HepG2 (cell line): ENCODE measurements around the gene PHKB. TPM values are rescaled to one million over a fixed set of nuclear protein-coding genes. Genes with fewer than 3 reads are reported as not detected.

Experiments
- CENPX ChIP-seq: sonication (generic); formaldehyde crosslinking; IDR thresholded peaks from 2 replicates; pipeline ENCODE4 v1.9.0; 2021; ENCODE audit warnings: mild to moderate bottlenecking, missing genetic modification reagents, moderate library complexity
- DNMT1 ChIP-seq: sonication (generic); formaldehyde crosslinking; IDR thresholded peaks from 2 replicates; pipeline ENCODE4 v1.5.1; 2020; ENCODE audit warnings: mild to moderate bottlenecking, missing genetic modification reagents
- HNF4G ChIP-seq, 2 experiments: sonication (generic) in 1 of 2; formaldehyde crosslinking in 1 of 2; IDR thresholded peaks; 2 replicates each; pipeline versions ENCODE4 v1.4.0 to v1.6.1; 2011 to 2020; ENCODE audit warnings: borderline replicate concordance in 2 of 2, low read depth in 2 of 2, mild to moderate bottlenecking in 2 of 2, low read length in 1 of 2, missing genetic modification reagents in 1 of 2, moderate library complexity in 1 of 2
- KLF13 ChIP-seq: sonication (generic); formaldehyde crosslinking; IDR thresholded peaks from 2 replicates; pipeline ENCODE4 v1.4.0; 2020; ENCODE audit warnings: mild to moderate bottlenecking, missing genetic modification reagents
- NCOA1 ChIP-seq: sonication (generic); formaldehyde crosslinking; IDR thresholded peaks from 2 replicates; pipeline ENCODE4 v1.9.0; 2021; ENCODE audit warnings: missing genetic modification reagents
- NFE2L1 ChIP-seq: sonication (generic); formaldehyde crosslinking; IDR thresholded peaks from 2 replicates; pipeline ENCODE4 v1.4.0; 2020; ENCODE audit warnings: missing genetic modification reagents, mild to moderate bottlenecking, borderline replicate concordance
- PHB2 ChIP-seq: fragments of 450-650 bp; IDR thresholded peaks from 2 replicates; pipeline ENCODE4 v1.6.1; 2018; ENCODE audit not compliant: partially characterized antibody
- RXRA ChIP-seq: sonication (generic); formaldehyde crosslinking; IDR thresholded peaks from 2 replicates; pipeline ENCODE4 v1.5.1; 2020; ENCODE audit warnings: missing genetic modification reagents
- SALL1 ChIP-seq: sonication (generic); formaldehyde crosslinking; IDR thresholded peaks from 2 replicates; pipeline ENCODE4 v1.8.0; 2022; ENCODE audit warnings: mild to moderate bottlenecking, missing genetic modification reagents
- SIN3A ChIP-seq: IDR thresholded peaks from 2 replicates; pipeline ENCODE4 v1.6.1; 2011; ENCODE audit warnings: low read depth, mild to moderate bottlenecking, control low read depth, low read length, borderline replicate concordance
- SIX1 ChIP-seq: sonication (generic); formaldehyde crosslinking; IDR thresholded peaks from 2 replicates; pipeline ENCODE4 v1.4.0; 2020; ENCODE audit warnings: missing genetic modification reagents, borderline replicate concordance
- SIX4 ChIP-seq: sonication (generic); formaldehyde crosslinking; IDR thresholded peaks from 2 replicates; pipeline ENCODE4 v1.4.0; 2020; ENCODE audit warnings: missing genetic modification reagents
- TRIM24 ChIP-seq: sonication (generic); formaldehyde crosslinking; IDR thresholded peaks from 2 replicates; pipeline ENCODE4 v1.8.0; 2022; ENCODE audit warnings: mild to moderate bottlenecking, missing genetic modification reagents
- ZFP36L2 ChIP-seq: sonication (generic); formaldehyde crosslinking; IDR thresholded peaks from 2 replicates; pipeline ENCODE4 v1.4.0; 2020; ENCODE audit warnings: missing genetic modification reagents
- ZFY ChIP-seq: sonication (generic); formaldehyde crosslinking; IDR thresholded peaks from 2 replicates; pipeline ENCODE4 v1.4.0; 2020; ENCODE audit warnings: missing genetic modification reagents
- ZMYM4 ChIP-seq: sonication (generic); formaldehyde crosslinking; IDR thresholded peaks from 2 replicates; pipeline ENCODE4 v1.8.1; 2023; ENCODE audit warnings: mild to moderate bottlenecking, missing genetic modification reagents
- ZNF614 ChIP-seq: IDR thresholded peaks from 2 replicates; pipeline ENCODE4 v1.6.1; 2018; ENCODE audit warnings: missing biosample characterization, missing genetic modification reagents, inconsistent platforms, borderline replicate concordance
- ZNF768 ChIP-seq: sonication (generic); formaldehyde crosslinking; IDR thresholded peaks from 2 replicates; pipeline ENCODE4 v1.4.0; 2020; ENCODE audit warnings: missing genetic modification reagents
- polyA plus RNA-seq, 8 experiments: library from polyadenylated mRNA; depleted of rRNA in 3 of 8; stranded (reverse) in 7 of 8; unstranded in 1 of 8; fragments of >200 nt; fragmentation: Illumina TruSeq in 4 of 8; extraction: Trizol in 4 of 8; gene quantifications; 2 replicates each; pipeline versions ENCODE4 v1.2.1 to v1.2.3, GENCODE V29; 2011 to 2016; ENCODE audit warnings: low read depth in 4 of 8, missing spikeins in 1 of 8, mixed read lengths in 1 of 8; ENCODE audit not compliant: insufficient read depth in 1 of 8
- total RNA-seq, 5 experiments: library from RNA; depleted of rRNA; stranded (reverse); fragments of >200 nt; fragmentation: Illumina TruSeq; extraction: Trizol; gene quantifications; 2 replicates each; pipeline ENCODE4 v1.2.3, GENCODE V29; 2016; ENCODE audit warnings: low read depth in 1 of 5
- TF ChIP-seq, protein P1 (sequence below): sonication (generic); formaldehyde crosslinking; IDR thresholded peaks from 2 replicates; pipeline ENCODE4 v1.4.0; 2020; ENCODE audit warnings: missing genetic modification reagents, borderline replicate concordance
- TF ChIP-seq, protein P2 (sequence below): sonication (generic); formaldehyde crosslinking; IDR thresholded peaks from 2 replicates; pipeline ENCODE4 v1.4.0; 2020; ENCODE audit warnings: missing genetic modification reagents

Gene PHKB
- total and polyA plus RNA-seq, 2 of the 13 experiments (the other 11 are each of a cell fraction or from before 2014, with no cell fraction given) = 66.0 to 80.8 TPM

DNA sequence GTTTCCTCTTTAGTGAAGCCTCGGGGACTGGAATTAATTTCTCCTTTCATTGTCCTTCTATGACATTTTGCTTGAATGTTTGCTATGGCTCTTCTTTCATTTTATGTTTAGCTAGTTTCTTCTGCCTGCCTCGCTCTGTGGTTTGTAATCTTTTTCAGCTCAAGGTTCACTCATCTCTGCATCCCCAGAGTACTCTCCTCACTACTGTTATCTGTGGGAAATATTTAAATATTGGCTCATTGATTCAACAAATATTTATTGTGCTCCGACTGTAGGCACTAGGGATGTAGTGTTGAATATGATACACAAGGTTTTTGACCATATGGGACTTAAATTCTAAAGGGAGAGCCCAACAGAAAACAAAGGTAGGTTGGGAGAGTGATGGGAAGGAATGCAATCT is 195.9 kb downstream of the PHKB start (continued):
- TF ChIP-seq SIX1 (CRISPR knock-in tag) = peak; percentile 94
- TF ChIP-seq, protein P1, sequence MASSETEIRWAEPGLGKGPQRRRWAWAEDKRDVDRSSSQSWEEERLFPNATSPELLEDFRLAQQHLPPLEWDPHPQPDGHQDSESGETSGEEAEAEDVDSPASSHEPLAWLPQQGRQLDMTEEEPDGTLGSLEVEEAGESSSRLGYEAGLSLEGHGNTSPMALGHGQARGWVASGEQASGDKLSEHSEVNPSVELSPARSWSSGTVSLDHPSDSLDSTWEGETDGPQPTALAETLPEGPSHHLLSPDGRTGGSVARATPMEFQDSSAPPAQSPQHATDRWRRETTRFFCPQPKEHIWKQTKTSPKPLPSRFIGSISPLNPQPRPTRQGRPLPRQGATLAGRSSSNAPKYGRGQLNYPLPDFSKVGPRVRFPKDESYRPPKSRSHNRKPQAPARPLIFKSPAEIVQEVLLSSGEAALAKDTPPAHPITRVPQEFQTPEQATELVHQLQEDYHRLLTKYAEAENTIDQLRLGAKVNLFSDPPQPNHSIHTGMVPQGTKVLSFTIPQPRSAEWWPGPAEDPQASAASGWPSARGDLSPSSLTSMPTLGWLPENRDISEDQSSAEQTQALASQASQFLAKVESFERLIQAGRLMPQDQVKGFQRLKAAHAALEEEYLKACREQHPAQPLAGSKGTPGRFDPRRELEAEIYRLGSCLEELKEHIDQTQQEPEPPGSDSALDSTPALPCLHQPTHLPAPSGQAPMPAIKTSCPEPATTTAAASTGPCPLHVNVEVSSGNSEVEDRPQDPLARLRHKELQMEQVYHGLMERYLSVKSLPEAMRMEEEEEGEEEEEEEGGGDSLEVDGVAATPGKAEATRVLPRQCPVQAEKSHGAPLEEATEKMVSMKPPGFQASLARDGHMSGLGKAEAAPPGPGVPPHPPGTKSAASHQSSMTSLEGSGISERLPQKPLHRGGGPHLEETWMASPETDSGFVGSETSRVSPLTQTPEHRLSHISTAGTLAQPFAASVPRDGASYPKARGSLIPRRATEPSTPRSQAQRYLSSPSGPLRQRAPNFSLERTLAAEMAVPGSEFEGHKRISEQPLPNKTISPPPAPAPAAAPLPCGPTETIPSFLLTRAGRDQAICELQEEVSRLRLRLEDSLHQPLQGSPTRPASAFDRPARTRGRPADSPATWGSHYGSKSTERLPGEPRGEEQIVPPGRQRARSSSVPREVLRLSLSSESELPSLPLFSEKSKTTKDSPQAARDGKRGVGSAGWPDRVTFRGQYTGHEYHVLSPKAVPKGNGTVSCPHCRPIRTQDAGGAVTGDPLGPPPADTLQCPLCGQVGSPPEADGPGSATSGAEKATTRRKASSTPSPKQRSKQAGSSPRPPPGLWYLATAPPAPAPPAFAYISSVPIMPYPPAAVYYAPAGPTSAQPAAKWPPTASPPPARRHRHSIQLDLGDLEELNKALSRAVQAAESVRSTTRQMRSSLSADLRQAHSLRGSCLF (CRISPR knock-in tag) = no peak
- TF ChIP-seq ZFY (CRISPR knock-in tag) = no peak
- TF ChIP-seq SALL1 (CRISPR knock-in tag) = peak; percentile 63; the same call in 1 of the 2 replicates
- TF ChIP-seq ZNF768 (CRISPR knock-in tag) = no peak
- TF ChIP-seq, protein P2, sequence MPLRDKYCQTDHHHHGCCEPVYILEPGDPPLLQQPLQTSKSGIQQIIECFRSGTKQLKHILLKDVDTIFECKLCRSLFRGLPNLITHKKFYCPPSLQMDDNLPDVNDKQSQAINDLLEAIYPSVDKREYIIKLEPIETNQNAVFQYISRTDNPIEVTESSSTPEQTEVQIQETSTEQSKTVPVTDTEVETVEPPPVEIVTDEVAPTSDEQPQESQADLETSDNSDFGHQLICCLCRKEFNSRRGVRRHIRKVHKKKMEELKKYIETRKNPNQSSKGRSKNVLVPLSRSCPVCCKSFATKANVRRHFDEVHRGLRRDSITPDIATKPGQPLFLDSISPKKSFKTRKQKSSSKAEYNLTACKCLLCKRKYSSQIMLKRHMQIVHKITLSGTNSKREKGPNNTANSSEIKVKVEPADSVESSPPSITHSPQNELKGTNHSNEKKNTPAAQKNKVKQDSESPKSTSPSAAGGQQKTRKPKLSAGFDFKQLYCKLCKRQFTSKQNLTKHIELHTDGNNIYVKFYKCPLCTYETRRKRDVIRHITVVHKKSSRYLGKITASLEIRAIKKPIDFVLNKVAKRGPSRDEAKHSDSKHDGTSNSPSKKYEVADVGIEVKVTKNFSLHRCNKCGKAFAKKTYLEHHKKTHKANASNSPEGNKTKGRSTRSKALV = peak; percentile 25; the same call in 1 of the 2 replicates
- TF ChIP-seq CENPX (CRISPR knock-in tag) = no peak
- TF ChIP-seq TRIM24 (CRISPR knock-in tag) = no peak
- peak; percentile 62; the same call in 1 of the 2 replicates for TF ChIP-seq NCOA1
- TF ChIP-seq SIN3A = no peak
- TF ChIP-seq ZFP36L2 (CRISPR knock-in tag) = no peak
- TF ChIP-seq HNF4G (IDR thresholded peaks at IDR 0.05; ENCODE audit: borderline replicate concordance, low read depth, low read length) = peak; percentile 19; the same call in 1 of the 2 replicates
- TF ChIP-seq HNF4G (CRISPR knock-in tag; IDR thresholded peaks at IDR 0.05; ENCODE audit: borderline replicate concordance, low read depth) = no peak
- no peak for TF ChIP-seq KLF13
- peak; percentile 67; the same call in 1 of the 2 replicates for TF ChIP-seq ZMYM4 (CRISPR knock-in tag)
- TF ChIP-seq SIX4 (CRISPR knock-in tag) = 0 out of 2 replicates have a peak, but pooled peaks have one; percentile 31
- TF ChIP-seq DNMT1 = no peak
- no peak for TF ChIP-seq NFE2L1 (CRISPR knock-in tag)
- no peak for TF ChIP-seq PHB2
- no peak for TF ChIP-seq RXRA (CRISPR knock-in tag)
- peak; percentile 46; the same call in 1 of the 2 replicates for TF ChIP-seq ZNF614 (CRISPR knock-in tag)
